CD4-positive, alpha-beta T cell (primary cell): ENCODE measurements around the gene FBXO21. TPM values are rescaled to one million over a fixed set of nuclear protein-coding genes. Genes with fewer than 3 reads are reported as not detected.

Source experiments
- ATAC-seq: fragments of 200-7000 bp; cut with Tn5 transposase; one replicate; pipeline ENCODE4 v1.10.0; 2022; ENCODE audit warnings: mild to moderate bottlenecking; ENCODE audit not compliant: poor library complexity
- CTCF ChIA-PET: fragments of 350-600 bp; sonication (Branson Sonifier 250); formaldehyde crosslinking; loops from one replicate; lab custom pipeline; 2021; ENCODE audit warnings: antibody characterized with exemption, inconsistent platforms; lab: Charles Lee
- POLR2A ChIA-PET: fragments of 350-600 bp; sonication (Branson Sonifier 250); formaldehyde crosslinking; loops from one replicate; lab custom pipeline; 2021; ENCODE audit warnings: antibody characterized with exemption, inconsistent platforms; lab: Charles Lee
- DNase-seq, 14 experiments: peaks; one replicate each; pipeline ENCODE4 v3.0.0-alpha.2; 2013 to 2020; ENCODE audit warnings: mixed read lengths in 2 of 14
- H3K27ac ChIP-seq, 2 donors: one replicate each; pipeline versions ENCODE4 v1.5.1 to v1.7.0; 2013; ENCODE audit warnings: low read length in 2 of 2, low read depth in 1 of 2, mild to moderate bottlenecking in 1 of 2
- H3K27me3 ChIP-seq, 2 experiments: 1 replicate in 1 of 2; 2 replicates in 1 of 2; pipeline versions ENCODE4 v1.6.1 to v1.7.0; 2013; ENCODE audit warnings: low read length in 2 of 2, control low read depth in 1 of 2, mild to moderate bottlenecking in 1 of 2, moderate library complexity in 1 of 2; ENCODE audit not compliant: insufficient read depth in 2 of 2, control insufficient read depth in 1 of 2
- H3K36me3 ChIP-seq: one replicate; pipeline ENCODE4 v1.6.1; 2013; ENCODE audit warnings: low read length, control low read depth; ENCODE audit not compliant: insufficient read depth
- H3K4me1 ChIP-seq: one replicate; pipeline ENCODE4 v1.6.1; 2013; ENCODE audit warnings: low read length, control low read depth; ENCODE audit not compliant: insufficient read depth
- H3K4me3 ChIP-seq: one replicate; pipeline ENCODE4 v1.5.1; 2013; ENCODE audit warnings: mild to moderate bottlenecking, low read length, moderate library complexity
- H3K9me3 ChIP-seq, 2 experiments: 1 replicate in 1 of 2; 2 replicates in 1 of 2; pipeline versions ENCODE4 v1.6.1 to v1.7.0; 2013; ENCODE audit warnings: low read length in 2 of 2, mild to moderate bottlenecking in 2 of 2, control low read depth in 1 of 2, moderate library complexity in 1 of 2; ENCODE audit not compliant: control insufficient read depth in 1 of 2, insufficient read depth in 1 of 2
- H3K27ac Mint-ChIP-seq: one replicate; pipeline ENCODE4 v1.8.0; 2020; ENCODE audit warnings: mixed read lengths
- H3K27me3 Mint-ChIP-seq: one replicate; pipeline ENCODE4 v1.8.0; 2021; ENCODE audit warnings: mixed read lengths
- H3K36me3 Mint-ChIP-seq: one replicate; pipeline ENCODE4 v1.8.0; 2021; ENCODE audit warnings: low read depth, mixed read lengths
- H3K4me1 Mint-ChIP-seq: one replicate; pipeline ENCODE4 v1.8.0; 2021; ENCODE audit warnings: low read depth, mixed read lengths
- H3K4me3 Mint-ChIP-seq: one replicate; pipeline ENCODE4 v1.8.0; 2020; ENCODE audit warnings: mild to moderate bottlenecking, mixed read lengths
- H3K9me3 Mint-ChIP-seq: one replicate; pipeline ENCODE4 v1.8.0; 2020; ENCODE audit warnings: mixed read lengths
- CTCF ChIP-seq: fragments of 200-600 bp; IDR thresholded peaks from one replicate; pipeline ENCODE4 v1.8.0; 2022; ENCODE audit warnings: antibody characterized with exemption, mild to moderate bottlenecking
- intact Hi-C, 2 experiments: fragments of 100-400 bp; cut with DNase I in 1 of 2; cut with micrococcal nuclease in 1 of 2; formaldehyde crosslinking; loops; one replicate each; pipeline versions ENCODE4 v1.15.1 to v1.9.0; 2023 to 2025; cut with DNase I, micrococcal nuclease
- total RNA-seq, 174 experiments: library from RNA in 2 of 174; stranded (reverse) in 2 of 174; gene quantifications; one replicate each; pipeline ENCODE4 v1.2.3 and lab custom pipeline; 2021 to 2026

The FBXO21 gene
- total RNA-seq, 2 experiments from 2014 or later: 67.7 to 67.9 TPM

- Mint-ChIP-seq H3K27ac (no peak overlapping the region), H3K9me3 (no peaks in the 10 kb centered on the region), H3K4me1 (peaks cover 11% of the 10 kb centered on the region), H3K27me3 (peaks cover 4% of the 10 kb centered on the region), H3K4me3 (no peak overlapping the region), H3K36me3 (no peaks in the 10 kb centered on the region)
- intact Hi-C loops: no loop called here
- peaks cover 10% of the 10 kb centered on the region in 2 experiments for H3K27me3 ChIP-seq
- TF ChIP-seq CTCF: no peak
- ATAC-seq: no peak
- no peaks in the 10 kb centered on the region for H3K9me3 ChIP-seq
- peaks cover 29% of the 10 kb centered on the region for H3K4me1 ChIP-seq
- DNase-seq: no peak
- no peak overlapping the region for H3K4me3 ChIP-seq
- ChIA-PET CTCF (no interaction called here), POLR2A (interaction anchor here (0.7 kb wide), 1 partner anchor 31 kb away, joined by 3 read pairs; no protein-coding TSS in a partner anchor)
- H3K27ac ChIP-seq: no peak overlapping the region
- no peaks in the 10 kb centered on the region for H3K36me3 ChIP-seq
Observed at GRCh38 chr12:117102800-117103181, 87.5 kb downstream of the FBXO21 start.

GRCh38 chr12:117101953-117102799, 88.1 kb downstream of the FBXO21 start:
- no peak for TF ChIP-seq CTCF
- Histone ChIP-seq H3K4me1 (peaks cover 32% of the 10 kb centered on the region), H3K27me3 (peaks cover 10 to 13% of the 10 kb centered on the region in 2 experiments), H3K9me3 (no peaks in the 10 kb centered on the region), H3K36me3 (no peaks in the 10 kb centered on the region), H3K4me3 (no peak overlapping the region), H3K27ac (no peak overlapping the region)
- Mint-ChIP-seq H3K27me3 (peaks cover 9% of the 10 kb centered on the region), H3K9me3 (no peaks in the 10 kb centered on the region), H3K36me3 (no peaks in the 10 kb centered on the region), H3K27ac (no peak overlapping the region), H3K4me1 (peaks cover 18% of the 10 kb centered on the region), H3K4me3 (peak overlapping the region; percentile 25)
- ChIA-PET POLR2A (interaction anchor here (0.7 kb wide), 1 partner anchor 32 kb away, joined by 3 read pairs; no protein-coding TSS in a partner anchor), CTCF (no interaction called here)
- intact Hi-C loops: no loop called here
- ATAC-seq (no peak), DNase-seq (no peak)

DNA sequence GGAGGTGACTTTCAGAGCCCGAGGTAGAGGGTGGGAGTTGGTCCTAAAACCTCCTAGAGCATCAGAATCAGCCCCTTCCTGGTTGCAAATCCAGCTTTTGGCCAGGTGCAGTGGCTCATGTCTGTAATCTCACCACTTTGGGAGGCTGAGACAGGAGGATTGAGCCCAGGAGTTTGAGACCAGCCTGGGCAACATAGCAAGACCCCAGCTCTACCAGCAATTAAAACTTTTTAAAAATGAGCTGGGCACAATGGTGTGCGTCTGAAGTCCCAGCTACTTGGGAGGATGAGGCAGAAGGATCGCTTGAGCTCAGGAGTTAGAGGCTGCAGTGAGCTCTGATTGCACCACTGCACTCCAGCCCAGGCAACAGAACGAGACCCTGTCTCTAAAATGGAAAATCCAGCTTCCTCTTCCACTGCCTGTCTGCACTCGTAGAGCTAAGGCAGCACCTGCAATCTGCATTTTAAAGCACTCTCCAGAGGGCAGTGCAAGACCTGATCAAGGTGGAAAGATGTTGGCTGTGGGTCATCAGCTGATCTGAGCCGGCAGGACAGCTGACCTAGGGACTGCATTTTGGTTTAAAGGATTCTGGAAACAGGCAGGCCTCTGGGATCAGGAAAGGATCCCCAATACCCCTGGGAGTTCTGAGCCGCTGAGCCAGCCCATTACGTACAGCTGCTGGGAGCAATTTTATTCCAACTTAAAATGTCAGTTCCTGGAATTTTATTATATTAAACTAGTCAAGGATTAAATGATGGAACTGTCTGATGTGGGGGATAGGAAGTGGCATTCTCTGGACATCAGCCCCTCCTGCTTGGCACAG, 89.2 kb downstream of the FBXO21 start:
- Mint-ChIP-seq H3K27ac (no peak overlapping the region), H3K4me1 (peaks cover 17% of the 10 kb centered on the region), H3K9me3 (no peaks in the 10 kb centered on the region), H3K4me3 (no peak overlapping the region), H3K27me3 (peaks cover 19% of the 10 kb centered on the region), H3K36me3 (no peaks in the 10 kb centered on the region)
- Histone ChIP-seq H3K4me3 (no peak overlapping the region), H3K27ac (no peak overlapping the region), H3K9me3 (no peaks in the 10 kb centered on the region), H3K27me3 (peaks cover 10 to 13% of the 10 kb centered on the region in 2 experiments), H3K4me1 (peaks cover 33% of the 10 kb centered on the region), H3K36me3 (no peaks in the 10 kb centered on the region)
- ATAC-seq (no peak), DNase-seq (no peak)
- TF ChIP-seq CTCF: no peak
- ChIA-PET POLR2A (no interaction called here), CTCF (no interaction called here)
- intact Hi-C loops: no loop called here
